ENCODE data around the gene UNC119. TPM values are rescaled to one million over a fixed set of nuclear protein-coding genes. Genes with fewer than 3 reads are reported as not detected.

The UNC119 gene
- total and polyA plus RNA-seq, 2 experiments from 2014 or later = 101 to 124 TPM

- no peak overlapping the region for H3K4me3 ChIP-seq
- TF ChIP-seq CTCF (IDR thresholded peaks at IDR 0.05; ENCODE audit: low read depth, low read length) = no peak
- H3K4me1 ChIP-seq (ENCODE audit: low read depth) = no peaks in the 10 kb centered on the region
- H3K9me3 ChIP-seq (ENCODE audit: low read depth) = no peaks in the 10 kb centered on the region
- DNase-seq (ENCODE audit: low read depth in 1 of 2, low spot score in 1 of 2) = no peak
- H3K27me3 ChIP-seq = no peaks in the 10 kb centered on the region
- no peaks in the 10 kb centered on the region for H3K36me3 ChIP-seq
- H3K27ac ChIP-seq = no peak overlapping the region
Observed at GRCh38 chr17:28498652-28499363, 53.6 kb downstream of the UNC119 start.

GRCh38 chr17:28497931-28498330 is 54.5 kb downstream of the UNC119 start:
- Histone ChIP-seq H3K27ac (no peak overlapping the region), H3K4me3 (no peak overlapping the region), H3K4me1 (ENCODE audit: low read depth) (no peaks in the 10 kb centered on the region), H3K36me3 (no peaks in the 10 kb centered on the region), H3K9me3 (ENCODE audit: low read depth) (no peaks in the 10 kb centered on the region), H3K27me3 (no peaks in the 10 kb centered on the region)
- DNase-seq (ENCODE audit: low read depth in 1 of 2, low spot score in 1 of 2) = no peak
- TF ChIP-seq CTCF (IDR thresholded peaks at IDR 0.05; ENCODE audit: low read depth, low read length) = no peak

Other genes with a start within 250 kb of the UNC119 start
- gene TMEM97, start 233.4 kb downstream of the UNC119 start, total RNA-seq = 40.3 and 81.1 TPM in 2 replicates
- gene TMEM97, start 233.4 kb downstream of the UNC119 start, polyA plus RNA-seq = 65.7 and 140 TPM in 2 replicates
- 41.9 and 45.6 TPM in 2 replicates for gene IFT20, start 217.2 kb downstream of the UNC119 start, total RNA-seq
- 69.5 and 73.8 TPM in 2 replicates for gene IFT20, start 217.2 kb downstream of the UNC119 start, polyA plus RNA-seq
- 35.4 and 56.5 TPM in 2 replicates for gene TNFAIP1, start 216.9 kb downstream of the UNC119 start, total RNA-seq
- gene TNFAIP1, start 216.9 kb downstream of the UNC119 start, polyA plus RNA-seq = 30.9 and 35.7 TPM in 2 replicates
- 124 and 164 TPM in 2 replicates for gene POLDIP2, start 195.1 kb downstream of the UNC119 start, total RNA-seq
- gene POLDIP2, start 195.1 kb downstream of the UNC119 start, polyA plus RNA-seq = 141 and 147 TPM in 2 replicates
- gene SEBOX, start 187.4 kb downstream of the UNC119 start, total RNA-seq = not detected in 2 replicates
- gene SEBOX, start 187.4 kb downstream of the UNC119 start, polyA plus RNA-seq = 0.44 TPM in 1 of 2 replicates, not detected in the other
- 4.3 and 5.2 TPM in 2 replicates for gene VTN, start 182.3 kb downstream of the UNC119 start, total RNA-seq
- 3.4 and 5.6 TPM in 2 replicates for gene VTN, start 182.3 kb downstream of the UNC119 start, polyA plus RNA-seq
- 11.5 and 13.4 TPM in 2 replicates for gene SARM1, start 180.9 kb downstream of the UNC119 start, total RNA-seq
- 5.5 and 8.9 TPM in 2 replicates for gene SARM1, start 180.9 kb downstream of the UNC119 start, polyA plus RNA-seq
- 10.5 and 11.6 TPM in 2 replicates for gene SLC46A1, start 146.4 kb downstream of the UNC119 start, total RNA-seq
- gene SLC46A1, start 146.4 kb downstream of the UNC119 start, polyA plus RNA-seq = 5.6 and 8.4 TPM in 2 replicates
- not detected in 2 replicates for gene SLC13A2, start 79.0 kb downstream of the UNC119 start, total RNA-seq
- gene SLC13A2, start 79.0 kb downstream of the UNC119 start, polyA plus RNA-seq = not detected in 2 replicates
- gene FOXN1, start 46.3 kb downstream of the UNC119 start, total RNA-seq = 0.06 and 0.18 TPM in 2 replicates
- gene FOXN1, start 46.3 kb downstream of the UNC119 start, polyA plus RNA-seq = not detected in 2 replicates
- gene PIGS, start 18.9 kb upstream of the UNC119 start, total RNA-seq = 107 and 114 TPM in 2 replicates
- gene PIGS, start 18.9 kb upstream of the UNC119 start, polyA plus RNA-seq = 121 and 122 TPM in 2 replicates
- 183 and 334 TPM in 2 replicates for gene ALDOC, start 24.3 kb upstream of the UNC119 start, total RNA-seq
- 112 and 177 TPM in 2 replicates for gene ALDOC, start 24.3 kb upstream of the UNC119 start, polyA plus RNA-seq
- gene SPAG5, start 46.4 kb upstream of the UNC119 start, total RNA-seq = 9.8 and 52.7 TPM in 2 replicates
- gene SPAG5, start 46.4 kb upstream of the UNC119 start, polyA plus RNA-seq = 27.0 and 84.6 TPM in 2 replicates
- gene RSKR, start 61.6 kb upstream of the UNC119 start, total RNA-seq = 7.3 and 16.2 TPM in 2 replicates
- gene RSKR, start 61.6 kb upstream of the UNC119 start, polyA plus RNA-seq = 2.8 and 3.5 TPM in 2 replicates
- gene BLTP2, start 92.5 kb upstream of the UNC119 start, total RNA-seq = 67.3 and 89.0 TPM in 2 replicates
- 49.2 and 49.9 TPM in 2 replicates for gene BLTP2, start 92.5 kb upstream of the UNC119 start, polyA plus RNA-seq
- gene SDF2, start 109.3 kb upstream of the UNC119 start, total RNA-seq = 26.1 and 33.9 TPM in 2 replicates
- 69.0 and 85.7 TPM in 2 replicates for gene SDF2, start 109.3 kb upstream of the UNC119 start, polyA plus RNA-seq
- 33.5 and 67.8 TPM in 2 replicates for gene SUPT6H, start 109.6 kb upstream of the UNC119 start, total RNA-seq
- 29.7 and 33.7 TPM in 2 replicates for gene SUPT6H, start 109.6 kb upstream of the UNC119 start, polyA plus RNA-seq
- 19.4 and 44.8 TPM in 2 replicates for gene PROCA1, start 159.3 kb upstream of the UNC119 start, total RNA-seq
- 7.8 and 11.1 TPM in 2 replicates for gene PROCA1, start 159.3 kb upstream of the UNC119 start, polyA plus RNA-seq
- 256 and 276 TPM in 2 replicates for gene RAB34, start 165.2 kb upstream of the UNC119 start, total RNA-seq
- gene RAB34, start 165.2 kb upstream of the UNC119 start, polyA plus RNA-seq = 177 and 186 TPM in 2 replicates
- gene RPL23A, start 167.4 kb upstream of the UNC119 start, total RNA-seq = 332 and 489 TPM in 2 replicates
- 944 and 1,028 TPM in 2 replicates for gene RPL23A, start 167.4 kb upstream of the UNC119 start, polyA plus RNA-seq
- 3.0 and 7.8 TPM in 2 replicates for gene TLCD1, start 173.6 kb upstream of the UNC119 start, total RNA-seq
- 7.2 and 15.4 TPM in 2 replicates for gene TLCD1, start 173.6 kb upstream of the UNC119 start, polyA plus RNA-seq
- gene NEK8, start 176.2 kb upstream of the UNC119 start, total RNA-seq = 5.0 and 7.7 TPM in 2 replicates
- gene NEK8, start 176.2 kb upstream of the UNC119 start, polyA plus RNA-seq = 9.0 and 13.6 TPM in 2 replicates
- 53.8 and 57.8 TPM in 2 replicates for gene TRAF4, start 191.4 kb upstream of the UNC119 start, total RNA-seq
- gene TRAF4, start 191.4 kb upstream of the UNC119 start, polyA plus RNA-seq = 27.2 and 34.1 TPM in 2 replicates